Neural progenitor cell (in vitro differentiated cells): ENCODE results near the gene CSTF3. TPM values are rescaled to one million over a fixed set of nuclear protein-coding genes. Genes with fewer than 3 reads are reported as not detected.

Experiments
- DNase-seq: peaks from one replicate; pipeline ENCODE4 v3.0.0-alpha.2; 2016; ENCODE audit warnings: low spot score
- H2AFZ ChIP-seq: fragments of 200-600 bp; sonication (generic); replicated peaks from 2 replicates; pipeline ENCODE4 v1.6.1; 2016; ENCODE audit warnings: antibody characterized with exemption
- H3F3A ChIP-seq: fragments of 200-600 bp; sonication (generic); 2 replicates; pipeline ENCODE4 v1.6.1; 2016; ENCODE audit warnings: antibody characterized with exemption, low read depth
- H3K27ac ChIP-seq: fragments of 200-600 bp; sonication (generic); 2 replicates; pipeline ENCODE4 v1.5.1; 2016; ENCODE audit warnings: mild to moderate bottlenecking
- H3K27me3 ChIP-seq: fragments of 200-600 bp; sonication (generic); 2 replicates; pipeline ENCODE4 v1.6.1; 2016; ENCODE audit warnings: mild to moderate bottlenecking, moderate library complexity
- H3K36me3 ChIP-seq: fragments of 200-600 bp; sonication (generic); 2 replicates; pipeline ENCODE4 v1.5.1; 2016
- H3K4me1 ChIP-seq: fragments of 200-600 bp; sonication (generic); 2 replicates; pipeline ENCODE4 v1.6.1; 2016; ENCODE audit warnings: mixed run types
- H3K4me2 ChIP-seq: fragments of 200-600 bp; sonication (generic); 2 replicates; pipeline ENCODE4 v1.6.1; 2016
- H3K4me3 ChIP-seq: fragments of 200-600 bp; sonication (generic); 2 replicates; pipeline ENCODE4 v1.5.1; 2016
- H3K79me2 ChIP-seq: fragments of 200-600 bp; sonication (generic); 2 replicates; pipeline ENCODE4 v1.6.1; 2016; ENCODE audit warnings: low read depth
- H3K9ac ChIP-seq: fragments of 200-600 bp; sonication (generic); 2 replicates; pipeline ENCODE4 v1.6.1; 2016
- H3K9me3 ChIP-seq: fragments of 200-600 bp; sonication (generic); 2 replicates; pipeline ENCODE4 v1.5.1; 2016; ENCODE audit warnings: low read depth
- H4K20me1 ChIP-seq: fragments of 200-600 bp; sonication (generic); 2 replicates; pipeline ENCODE4 v1.6.1; 2016; ENCODE audit warnings: low read depth
- H3K27ac Mint-ChIP-seq: 3 replicates; pipeline ENCODE4 v1.8.0; 2021; ENCODE audit warnings: mixed read lengths
- H3K27me3 Mint-ChIP-seq: 2 replicates; pipeline ENCODE4 v1.8.0; 2022; ENCODE audit warnings: low read depth, mild to moderate bottlenecking, inconsistent platforms, moderate library complexity, mixed read lengths; ENCODE audit not compliant: insufficient read depth
- H3K36me3 Mint-ChIP-seq: 3 replicates; pipeline ENCODE4 v1.8.0; 2021; ENCODE audit warnings: mixed read lengths
- H3K4me1 Mint-ChIP-seq: 3 replicates; pipeline ENCODE4 v1.8.0; 2021; ENCODE audit warnings: mixed read lengths
- H3K4me3 Mint-ChIP-seq: 3 replicates; pipeline ENCODE4 v1.8.0; 2021; ENCODE audit warnings: mild to moderate bottlenecking, moderate library complexity, mixed read lengths
- H3K9me3 Mint-ChIP-seq: 3 replicates; pipeline ENCODE4 v1.8.0; 2020; ENCODE audit warnings: mixed read lengths
- CTCF ChIP-seq: fragments of 200-600 bp; sonication (generic); IDR thresholded peaks from 2 replicates; pipeline ENCODE4 v1.5.1; 2017; ENCODE audit warnings: antibody characterized with exemption, mild to moderate bottlenecking
- EZH2 ChIP-seq: fragments of 200-600 bp; sonication (generic); IDR thresholded peaks from 2 replicates; pipeline ENCODE4 v1.6.1; 2017; ENCODE audit warnings: antibody characterized with exemption, mild to moderate bottlenecking, moderate library complexity
- EZH2phosphoT487 ChIP-seq: fragments of 200-600 bp; sonication (generic); IDR thresholded peaks from 2 replicates; pipeline ENCODE4 v1.6.1; 2017; ENCODE audit warnings: antibody characterized with exemption
- total RNA-seq: library from RNA; depleted of rRNA; stranded (reverse); fragments of >200 nt; gene quantifications from 2 replicates; pipeline ENCODE4 v1.2.3, GENCODE V29; 2015; ENCODE audit warnings: low replicate concordance

CSTF3 gene
- total RNA-seq, 1 donor from 2014 or later, result 76.6 TPM

DNA sequence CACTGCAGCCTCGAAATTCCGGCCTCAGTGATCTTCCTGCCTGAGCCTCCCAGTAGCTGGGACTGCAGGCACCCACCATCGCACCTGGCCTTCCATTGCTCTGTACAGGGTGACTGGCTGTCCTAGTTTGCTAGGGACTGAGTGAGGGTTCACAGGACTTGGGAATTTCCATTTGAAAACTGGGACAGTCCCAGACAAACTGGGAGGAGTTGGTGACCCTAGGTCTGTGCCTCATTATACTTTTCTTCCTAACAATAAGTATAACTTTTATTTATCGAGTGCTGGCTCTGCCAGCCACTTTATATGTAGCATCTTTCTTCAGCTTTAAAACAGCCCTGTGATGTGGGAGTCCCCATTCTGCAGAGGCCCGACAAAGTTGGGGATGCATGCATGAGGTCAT, 96.4 kb downstream of the CSTF3 start:
- Histone ChIP-seq H3K27me3 (no peaks in the 10 kb centered on the region), H3K79me2 (no peaks in the 10 kb centered on the region), H2AFZ (no peak overlapping the region), H3K27ac (no peak overlapping the region), H3K4me2 (no peak overlapping the region), H3K9ac (no peak overlapping the region), H3K4me3 (no peak overlapping the region), H3K9me3 (no peaks in the 10 kb centered on the region), H3F3A (peaks cover 7% of the 10 kb centered on the region), H3K36me3 (no peaks in the 10 kb centered on the region), H3K4me1 (no peaks in the 10 kb centered on the region), H4K20me1 (no peaks in the 10 kb centered on the region)
- H3K27me3 Mint-ChIP-seq, result no peaks in the 10 kb centered on the region
- no peak overlapping the region for H3K27ac Mint-ChIP-seq
- H3K9me3 Mint-ChIP-seq, result no peaks in the 10 kb centered on the region
- no peak for TF ChIP-seq EZH2
- TF ChIP-seq EZH2phosphoT487, result no peak
- TF ChIP-seq CTCF, result no peak
- H3K4me3 Mint-ChIP-seq, result no peak overlapping the region
- H3K4me1 Mint-ChIP-seq, result peaks cover 3% of the 10 kb centered on the region
- H3K36me3 Mint-ChIP-seq, result peaks cover 18% of the 10 kb centered on the region
- DNase-seq, result no peak

DNA sequence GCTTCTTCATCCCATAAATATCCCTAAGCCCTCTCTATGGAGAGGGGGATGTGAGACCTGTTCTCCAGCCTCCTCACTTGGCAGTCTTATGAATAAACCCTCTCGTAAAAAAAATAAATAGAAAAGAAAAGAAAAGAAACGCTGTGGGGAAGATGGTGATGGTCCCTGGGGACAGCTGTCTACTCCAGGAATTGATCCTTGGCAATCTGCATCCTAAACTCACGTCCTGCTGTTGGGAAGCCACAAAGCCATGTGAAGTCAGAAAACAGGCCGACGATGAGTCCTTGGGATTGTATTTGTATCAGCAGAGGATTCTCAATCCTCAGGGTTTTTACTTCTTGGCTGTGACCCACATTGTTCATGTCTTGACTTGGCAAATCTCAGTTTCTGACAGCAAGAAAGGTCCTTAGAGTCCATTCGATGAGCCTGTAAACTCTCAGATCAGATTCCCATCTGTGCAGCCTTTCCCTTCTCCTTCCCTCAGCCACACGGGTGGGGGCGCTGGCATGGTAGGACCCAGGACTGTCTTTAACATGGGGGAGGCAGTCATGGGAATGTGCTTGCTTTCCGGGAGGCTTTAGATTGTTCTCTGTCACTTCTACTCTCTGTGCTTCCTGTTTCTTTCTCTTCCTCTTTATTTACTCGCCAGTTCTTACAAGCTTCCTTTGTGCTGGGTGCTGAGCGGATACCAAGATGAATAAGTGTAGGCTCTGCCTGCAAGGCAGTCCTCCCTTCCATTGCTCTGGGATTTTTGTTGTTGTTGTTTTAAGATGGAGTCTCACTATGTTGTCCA, 97.1 kb downstream of the CSTF3 start:
- peaks cover 8% of the 10 kb centered on the region for H3K4me1 Mint-ChIP-seq
- Histone ChIP-seq H3K27me3 (no peaks in the 10 kb centered on the region), H3K4me1 (no peaks in the 10 kb centered on the region), H3F3A (peaks cover 7% of the 10 kb centered on the region), H3K4me3 (no peak overlapping the region), H3K27ac (no peak overlapping the region), H3K9me3 (no peaks in the 10 kb centered on the region), H3K9ac (no peak overlapping the region), H4K20me1 (no peaks in the 10 kb centered on the region), H3K79me2 (no peaks in the 10 kb centered on the region), H3K4me2 (no peak overlapping the region), H2AFZ (no peak overlapping the region), H3K36me3 (no peaks in the 10 kb centered on the region)
- no peak for DNase-seq
- H3K27me3 Mint-ChIP-seq, result no peaks in the 10 kb centered on the region
- H3K27ac Mint-ChIP-seq, result no peak overlapping the region
- no peak for TF ChIP-seq EZH2phosphoT487
- TF ChIP-seq EZH2, result no peak
- TF ChIP-seq CTCF, result no peak
- H3K9me3 Mint-ChIP-seq, result no peaks in the 10 kb centered on the region
- peaks cover 24% of the 10 kb centered on the region for H3K36me3 Mint-ChIP-seq
- H3K4me3 Mint-ChIP-seq, result no peak overlapping the region

GRCh38 chr11:33063326-33063881, 97.9 kb downstream of the CSTF3 start:
- H3K27me3 ChIP-seq, result no peaks in the 10 kb centered on the region
- no peaks in the 10 kb centered on the region for H3K27me3 Mint-ChIP-seq
- H3K79me2 ChIP-seq, result no peaks in the 10 kb centered on the region
- peaks cover 7% of the 10 kb centered on the region for H3F3A ChIP-seq
- peaks cover 14% of the 10 kb centered on the region for H3K4me1 Mint-ChIP-seq
- no peaks in the 10 kb centered on the region for H3K9me3 Mint-ChIP-seq
- no peaks in the 10 kb centered on the region for H4K20me1 ChIP-seq
- no peak overlapping the region for H3K4me3 ChIP-seq
- no peaks in the 10 kb centered on the region for H3K4me1 ChIP-seq
- no peak overlapping the region for H3K4me3 Mint-ChIP-seq
- no peaks in the 10 kb centered on the region for H3K36me3 ChIP-seq
- no peak for TF ChIP-seq EZH2
- TF ChIP-seq EZH2phosphoT487, result no peak
- no peak for TF ChIP-seq CTCF
- no peak overlapping the region for H3K4me2 ChIP-seq
- no peak overlapping the region for H3K27ac ChIP-seq
- no peak overlapping the region for H2AFZ ChIP-seq
- no peak overlapping the region for H3K27ac Mint-ChIP-seq
- H3K36me3 Mint-ChIP-seq, result peaks cover 30% of the 10 kb centered on the region
- DNase-seq, result no peak
- no peak overlapping the region for H3K9ac ChIP-seq
- no peaks in the 10 kb centered on the region for H3K9me3 ChIP-seq
